ENCODE data around the gene GFOD2.

The GFOD2 gene

GRCh38 chr16:67654403-67654911, 64.7 kb downstream of the GFOD2 start:
- no peak overlapping the region for H3K4me3 ChIP-seq (replicated peaks; ENCODE audit: low read depth, low read length)
- no peak for TF ChIP-seq CTCF (IDR thresholded peaks at IDR 0.05; ENCODE audit: low read length, missing control alignments)
- DNase-seq (ENCODE audit: low read depth): no peak

- DNase-seq (ENCODE audit: low read depth): no peak
- TF ChIP-seq CTCF (IDR thresholded peaks at IDR 0.05; ENCODE audit: low read length, missing control alignments): no peak
- H3K4me3 ChIP-seq (replicated peaks; ENCODE audit: low read depth, low read length): peak overlapping the region; percentile 14
These were observed 65.2 kb downstream of the GFOD2 start for GRCh38 chr16:67653789-67654402.

- DNase-seq (ENCODE audit: low read depth): no peak
- peak overlapping the region; percentile 45 for H3K4me3 ChIP-seq (replicated peaks; ENCODE audit: low read depth, low read length)
- TF ChIP-seq CTCF (IDR thresholded peaks at IDR 0.05; ENCODE audit: low read length, missing control alignments): no peak
These were observed 65.9 kb downstream of the GFOD2 start for GRCh38 chr16:67653128-67653788.

GRCh38 chr16:67652578-67653127, 66.5 kb downstream of the GFOD2 start:
- TF ChIP-seq CTCF (IDR thresholded peaks at IDR 0.05; ENCODE audit: low read length, missing control alignments): no peak
- DNase-seq (ENCODE audit: low read depth): no peak
- H3K4me3 ChIP-seq (replicated peaks; ENCODE audit: low read depth, low read length): peak overlapping the region; percentile 37

- no peak overlapping the region for H3K4me3 ChIP-seq (replicated peaks; ENCODE audit: low read depth, low read length)
- no peak for TF ChIP-seq CTCF (IDR thresholded peaks at IDR 0.05; ENCODE audit: low read length, missing control alignments)
- DNase-seq (ENCODE audit: low read depth): no peak
These were observed 67.3 kb downstream of the GFOD2 start for GRCh38 chr16:67651847-67652246.

GRCh38 chr16:67651039-67651438, 68.1 kb downstream of the GFOD2 start:
- TF ChIP-seq CTCF (IDR thresholded peaks at IDR 0.05; ENCODE audit: low read length, missing control alignments): no peak
- no peak overlapping the region for H3K4me3 ChIP-seq (replicated peaks; ENCODE audit: low read depth, low read length)
- DNase-seq (ENCODE audit: low read depth): no peak

Measured in fibroblast of pulmonary artery (primary cell).